Stimulated activated CD8-positive, alpha-beta memory T cell treated with anti-CD3 and anti-CD28 coated beads, Interleukin-4, amount 100 ng/mL, for 4 hours (primary cell): ENCODE results near the gene PIEZO2.
"Not testable (repeated sequence)": the region's sequence is repeated elsewhere in the genome, so short reads cannot be mapped to it uniquely, and the experiment has no call there.

ENCODE experiments used
- DNase-seq, 2 donors: peaks; one replicate each; pipeline ENCODE4 v3.0.0-alpha.2; 2020; ENCODE audit warnings: low read depth in 2 of 2, low spot score in 1 of 2

PIEZO2 gene

DNA sequence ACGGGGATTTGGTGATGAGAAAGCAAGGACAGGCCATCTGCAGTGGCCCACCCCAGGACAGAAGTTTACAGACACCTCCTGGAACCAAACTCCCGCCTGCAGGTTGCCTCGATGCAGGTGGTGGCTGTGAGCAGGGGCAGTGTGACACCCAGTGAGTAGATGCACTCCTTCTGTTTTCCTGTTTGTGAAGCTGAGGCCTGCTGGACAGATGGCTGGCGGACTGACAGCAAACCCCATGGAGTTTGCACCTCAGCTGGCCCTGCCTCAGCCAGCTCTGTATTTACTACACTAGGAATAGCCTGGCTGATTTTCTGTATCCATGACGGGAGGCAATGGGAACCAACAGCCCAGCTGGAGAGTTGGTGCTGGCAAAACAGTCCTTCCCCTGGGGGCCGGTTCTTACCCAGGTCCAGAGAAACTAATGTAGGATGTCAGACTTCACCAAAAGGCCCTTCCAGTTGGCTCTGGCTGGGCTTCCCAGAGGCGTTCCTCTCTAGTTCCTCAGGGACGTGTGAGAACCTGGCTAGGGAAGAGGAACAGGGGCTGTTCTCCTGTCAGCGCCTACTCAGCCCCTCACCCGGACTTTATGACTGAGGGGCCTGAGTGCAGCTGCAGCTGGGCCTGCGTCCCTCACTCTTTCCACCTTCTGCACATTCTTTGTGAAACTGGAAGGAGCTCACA, 511.4 kb downstream of the PIEZO2 start:
- not testable (repeated sequence) for DNase-seq

DNA sequence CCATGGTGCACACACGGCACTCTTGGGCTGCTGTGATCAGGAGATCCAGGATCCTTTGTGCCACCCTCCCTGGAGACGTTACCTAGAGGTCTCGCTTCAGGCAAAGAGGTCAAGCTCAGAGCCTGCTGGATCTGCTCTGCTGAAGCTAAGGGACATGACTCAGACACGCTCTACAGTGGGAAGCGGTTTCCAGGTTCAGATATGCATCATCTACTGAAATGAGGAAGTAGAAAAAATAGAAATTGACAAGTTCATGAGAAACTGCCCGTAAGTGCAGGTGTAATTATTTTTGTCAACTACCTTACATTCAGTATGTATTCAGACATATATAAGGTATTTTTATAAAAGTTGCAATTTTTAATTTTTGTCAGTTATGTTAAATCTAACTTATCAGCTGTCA, 520.3 kb downstream of the PIEZO2 start:
- not testable (repeated sequence) for DNase-seq

DNA sequence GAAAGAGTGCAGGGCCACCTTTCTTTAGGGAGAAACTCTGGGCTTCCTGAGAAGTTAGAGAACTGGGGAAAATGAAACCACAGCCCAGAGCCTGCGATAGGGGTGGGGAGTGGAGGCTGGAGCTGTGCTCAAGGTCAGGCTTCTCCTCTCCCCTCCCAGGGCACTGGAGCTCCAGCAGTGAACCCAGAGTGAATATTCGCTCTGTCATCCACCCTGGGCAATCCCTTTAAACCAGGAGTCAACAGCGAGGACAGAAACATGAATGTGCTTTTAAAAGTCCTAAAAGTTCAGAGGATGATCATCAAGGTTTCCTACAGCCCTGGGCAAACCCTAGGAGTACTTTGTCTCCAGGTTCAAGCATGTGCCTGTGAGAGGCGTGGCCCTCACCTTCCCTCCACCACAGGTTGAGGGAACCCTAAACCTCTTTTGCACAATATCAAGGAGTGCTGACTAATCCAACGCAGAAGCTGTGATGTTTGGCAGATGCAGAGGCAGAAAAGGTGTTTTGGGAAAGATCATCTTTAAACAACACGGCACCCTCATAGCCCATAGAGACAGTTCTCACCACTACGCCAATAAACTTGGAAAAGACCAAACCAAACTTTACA, 522.7 kb downstream of the PIEZO2 start:
- not testable (repeated sequence) for DNase-seq

GRCh38 chr18:10623606-10624005, 525.8 kb downstream of the PIEZO2 start:
- DNase-seq: not testable (repeated sequence)

- not testable (repeated sequence) for DNase-seq
Observed at GRCh38 chr18:10622982-10623381, 526.4 kb downstream of the PIEZO2 start.

DNA sequence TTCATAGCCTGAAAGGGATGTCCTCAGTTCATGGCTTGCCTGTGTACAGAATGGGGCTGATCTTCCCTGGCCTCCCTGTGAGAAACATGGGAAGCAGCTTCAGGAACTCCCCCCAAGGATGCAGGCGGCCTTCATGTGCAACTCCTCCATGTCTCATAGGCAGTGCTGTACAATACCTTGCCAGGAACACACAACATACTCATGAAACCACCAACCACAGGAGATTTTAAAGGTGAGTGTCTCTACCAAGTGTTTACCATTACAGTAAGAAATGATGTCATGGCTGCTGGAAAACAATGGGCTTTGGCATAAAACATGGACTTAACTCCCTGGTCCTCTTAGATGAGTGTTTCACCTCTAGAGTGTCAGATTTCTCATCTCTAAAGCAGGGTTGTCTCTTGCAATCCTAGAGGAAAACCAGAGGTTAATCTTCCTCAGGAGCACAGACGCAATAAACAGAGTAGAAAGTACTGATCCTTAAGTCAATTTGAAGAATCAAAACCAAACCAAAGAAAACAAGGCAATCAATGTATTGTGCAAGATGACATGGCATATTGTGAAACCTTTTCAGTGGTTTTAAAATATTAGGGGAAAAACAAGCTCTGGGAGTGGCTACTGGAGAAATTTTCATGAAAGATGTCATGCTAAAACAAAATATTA, 528.6 kb downstream of the PIEZO2 start:
- not testable (repeated sequence) for DNase-seq
